CD14-positive monocyte (primary cell): ENCODE results near the gene MYH10. TPM values are rescaled to one million over a fixed set of nuclear protein-coding genes. Genes with fewer than 3 reads are reported as not detected.
A peak's percentile ranks its signal among the peaks of the same experiment; 100 is the strongest.

Experiments
- DNase-seq, 3 donors: peaks; one replicate each; pipeline ENCODE4 v3.0.0-alpha.2; 2011 to 2022
- H2AFZ ChIP-seq: 2 replicates; pipeline ENCODE4 v1.6.0; 2012; ENCODE audit warnings: mild to moderate bottlenecking, low read depth, low read length, inconsistent platforms; ENCODE audit not compliant: insufficient read depth, poor library complexity, severe bottlenecking
- H3K27ac ChIP-seq, 2 donors: 1 replicate in 1 of 2; 2 replicates in 1 of 2; pipeline ENCODE4 v1.5.1; 2012 to 2013; ENCODE audit warnings: low read length in 2 of 2, control low read depth in 1 of 2, inconsistent platforms in 1 of 2, low read depth in 1 of 2, mild to moderate bottlenecking in 1 of 2
- H3K27me3 ChIP-seq, 2 donors: one replicate each; pipeline versions ENCODE4 v1.6.0 to v1.6.1; 2011 to 2013; ENCODE audit warnings: low read length in 2 of 2; ENCODE audit not compliant: control insufficient read depth in 2 of 2, insufficient read depth in 2 of 2
- H3K36me3 ChIP-seq, 2 donors: replicated peaks in 1 of 2; 1 replicate in 1 of 2; 2 replicates in 1 of 2; pipeline versions ENCODE4 v1.5.1 to v1.6.1; 2012 to 2013; ENCODE audit warnings: low read length in 2 of 2, control low read depth in 1 of 2, inconsistent platforms in 1 of 2, mild to moderate bottlenecking in 1 of 2; ENCODE audit not compliant: insufficient read depth in 2 of 2, control insufficient read depth in 1 of 2
- H3K4me1 ChIP-seq, 2 donors: 1 replicate in 1 of 2; 2 replicates in 1 of 2; pipeline versions ENCODE4 v1.5.1 to v1.6.1; 2012 to 2013; ENCODE audit warnings: low read length in 2 of 2, control low read depth in 1 of 2, inconsistent platforms in 1 of 2, mild to moderate bottlenecking in 1 of 2, moderate library complexity in 1 of 2; ENCODE audit not compliant: insufficient read depth in 2 of 2, control insufficient read depth in 1 of 2
- H3K4me2 ChIP-seq: replicated peaks from 2 replicates; pipeline ENCODE3; 2012; ENCODE audit warnings: low read length, moderate library complexity, mild to moderate bottlenecking; ENCODE audit not compliant: poor library complexity, severe bottlenecking; ENCODE audit errors: extremely low read depth
- H3K4me3 ChIP-seq, 3 experiments: fragments of 200-600 bp in 1 of 3; sonication (generic) in 1 of 3; replicated peaks in 1 of 3; 1 replicate in 2 of 3; 2 replicates in 1 of 3; pipeline ENCODE4 v1.5.1; 2011 to 2013; ENCODE audit warnings: low read length in 3 of 3, mild to moderate bottlenecking in 3 of 3, control low read depth in 2 of 3, low read depth in 2 of 3, inconsistent platforms in 1 of 3, moderate library complexity in 1 of 3
- H3K79me2 ChIP-seq: 2 replicates; pipeline ENCODE4 v1.6.0; 2012; ENCODE audit warnings: mild to moderate bottlenecking, control low read depth, inconsistent platforms, low read length, moderate library complexity; ENCODE audit not compliant: insufficient read depth
- H3K9ac ChIP-seq: 2 replicates; pipeline ENCODE4 v1.6.0; 2017; ENCODE audit warnings: low read length, mild to moderate bottlenecking; ENCODE audit not compliant: insufficient read depth, poor library complexity, severe bottlenecking
- H3K9me3 ChIP-seq, 2 donors: replicated peaks in 1 of 2; 1 replicate in 1 of 2; 2 replicates in 1 of 2; pipeline versions ENCODE4 v1.5.1 to v1.6.1; 2012 to 2013; ENCODE audit warnings: low read length in 2 of 2, control low read depth in 1 of 2; ENCODE audit not compliant: control insufficient read depth in 1 of 2, insufficient read depth in 1 of 2
- H4K20me1 ChIP-seq: 2 replicates; pipeline ENCODE4 v1.6.0; 2012; ENCODE audit warnings: mild to moderate bottlenecking, low read length, control low read depth, moderate library complexity; ENCODE audit not compliant: insufficient read depth
- H3K27ac Mint-ChIP-seq, 7 donors: one replicate each; pipeline ENCODE4 v1.8.0; 2020; ENCODE audit warnings: mild to moderate bottlenecking in 7 of 7, mixed read lengths in 7 of 7, moderate library complexity in 6 of 7, inconsistent platforms in 2 of 7
- H3K27me3 Mint-ChIP-seq, 3 donors: one replicate each; pipeline ENCODE4 v1.8.0; 2021 to 2022; ENCODE audit warnings: low read depth in 3 of 3, mild to moderate bottlenecking in 3 of 3, mixed read lengths in 3 of 3, moderate library complexity in 3 of 3, inconsistent platforms in 1 of 3
- H3K36me3 Mint-ChIP-seq, 2 donors: one replicate each; pipeline ENCODE4 v1.8.0; 2020; ENCODE audit warnings: mixed read lengths in 2 of 2, inconsistent platforms in 1 of 2, mild to moderate bottlenecking in 1 of 2
- H3K4me1 Mint-ChIP-seq: one replicate; pipeline ENCODE4 v1.8.0; 2020; ENCODE audit warnings: mild to moderate bottlenecking, mixed read lengths
- H3K4me3 Mint-ChIP-seq, 2 donors: one replicate each; pipeline ENCODE4 v1.8.0; 2020; ENCODE audit warnings: mild to moderate bottlenecking in 2 of 2, mixed read lengths in 2 of 2, moderate library complexity in 1 of 2
- H3K9me3 Mint-ChIP-seq, 7 donors: one replicate each; pipeline ENCODE4 v1.8.0; 2020 to 2022; ENCODE audit warnings: mixed read lengths in 7 of 7, mild to moderate bottlenecking in 6 of 7, moderate library complexity in 6 of 7, inconsistent platforms in 2 of 7
- CTCF ChIP-seq: fragments of 200-600 bp; IDR thresholded peaks from one replicate; pipeline ENCODE4 v1.8.0; 2022; ENCODE audit warnings: antibody characterized with exemption, mild to moderate bottlenecking
- WGBS: methylation state at CpG from one replicate; pipeline ENCODE4 v1.1.5; 2013; ENCODE audit warnings: missing lambda C conversion rate; ENCODE audit not compliant: insufficient coverage; 5-methylcytosine and 5-hydroxymethylcytosine counted together
- intact Hi-C, 2 donors: fragments of 100-400 bp; cut with micrococcal nuclease; formaldehyde crosslinking; loops; one replicate each; pipeline versions ENCODE4 v1.15.0 to v1.15.1; 2023
- polyA plus RNA-seq, 3 donors: library from polyadenylated mRNA; depleted of rRNA in 1 of 3; unstranded in 2 of 3; stranded (reverse) in 1 of 3; fragments of 300-500 nt in 2 of 3; fragments of >200 nt in 1 of 3; fragmentation: Illumina TruSeq in 2 of 3; gene quantifications; 1 replicate in 2 of 3; 2 replicates in 1 of 3; pipeline ENCODE4 v1.2.3, GENCODE V29; 2012 to 2021

The MYH10 gene
- polyA plus RNA-seq, 3 donors, result 0.42 to 0.65 TPM; not detected in 1

DNA sequence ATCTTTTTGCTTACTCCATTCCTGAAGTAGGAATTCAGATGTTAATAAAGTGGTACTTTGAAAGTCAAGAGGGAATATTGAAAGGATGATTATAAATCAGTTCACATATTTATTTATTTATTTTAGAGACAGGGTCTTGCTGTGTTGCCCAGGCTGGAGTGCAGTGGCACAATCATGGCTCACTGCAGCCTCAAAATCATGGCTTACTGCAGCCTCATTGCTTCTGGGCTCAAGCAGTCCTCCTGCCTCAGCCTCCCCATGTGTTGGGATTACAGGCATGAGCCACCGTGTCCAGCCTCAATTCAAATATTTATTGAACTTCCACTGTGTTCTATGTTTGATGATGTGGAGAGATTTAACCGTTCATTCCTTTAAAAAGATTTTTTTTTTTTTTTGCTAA is 188.2 kb downstream of the MYH10 start:
- H3K27ac ChIP-seq, result no peak overlapping the region
- WGBS, result no CpG with 5 or more reads among the region's 2 CpGs
- H3K9me3 ChIP-seq, result no peaks in the 10 kb centered on the region
- peaks cover 97% of the 10 kb centered on the region for H4K20me1 ChIP-seq
- intact Hi-C loops, result loop anchor here in 1 of 2 donors (5.0 kb wide), 1 partner anchor 35 kb away; no protein-coding TSS in a partner anchor
- H3K36me3 ChIP-seq, result peaks cover 42 to 71% of the 10 kb centered on the region in 2 donors
- Mint-ChIP-seq H3K4me1 (peaks cover 29% of the 10 kb centered on the region), H3K4me3 (no peak overlapping the region), H3K36me3 (peaks cover 53 to 68% of the 10 kb centered on the region in 2 donors), H3K27ac (no peak overlapping the region), H3K9me3 (no peaks in the 10 kb centered on the region), H3K27me3 (peaks cover 0 to 2% (median 0%) of the 10 kb centered on the region in 3 donors)
- no peak overlapping the region for H3K4me2 ChIP-seq
- H3K79me2 ChIP-seq, result peaks cover 75% of the 10 kb centered on the region
- H2AFZ ChIP-seq, result no peak overlapping the region
- H3K9ac ChIP-seq, result no peak overlapping the region
- no peaks in the 10 kb centered on the region for H3K27me3 ChIP-seq
- no peak for TF ChIP-seq CTCF
- no peak for DNase-seq
- no peak overlapping the region for H3K4me3 ChIP-seq
- H3K4me1 ChIP-seq, result peaks cover 0 to 12% of the 10 kb centered on the region in 2 donors

GRCh38 chr17:8441690-8442089 is 188.8 kb downstream of the MYH10 start:
- intact Hi-C loops, result loop anchor here in 1 of 2 donors (5.0 kb wide), 1 partner anchor 34 kb away; no protein-coding TSS in a partner anchor

More at GRCh38 chr17:8441690-8442089, 188.8 kb downstream of the MYH10 start:
- no peak overlapping the region for H3K4me3 ChIP-seq
- Mint-ChIP-seq H3K27me3 (peaks cover 0 to 2% (median 0%) of the 10 kb centered on the region in 3 donors), H3K4me1 (peaks cover 32% of the 10 kb centered on the region), H3K36me3 (peaks cover 48 to 61% of the 10 kb centered on the region in 2 donors), H3K9me3 (no peaks in the 10 kb centered on the region), H3K27ac (peak overlapping the region in 4 of 7 donors; percentile 40 to 76 (median 50)), H3K4me3 (no peak overlapping the region)
- peaks cover 81% of the 10 kb centered on the region for H3K79me2 ChIP-seq
- no peaks in the 10 kb centered on the region for H3K27me3 ChIP-seq
- H2AFZ ChIP-seq, result no peak overlapping the region
- no peak overlapping the region for H3K4me2 ChIP-seq
- peaks cover 6 to 18% of the 10 kb centered on the region in 2 donors for H3K4me1 ChIP-seq
- peaks cover 39 to 65% of the 10 kb centered on the region in 2 donors for H3K36me3 ChIP-seq
- DNase-seq, result no peak
- no peak overlapping the region for H3K9ac ChIP-seq
- TF ChIP-seq CTCF, result no peak
- H3K9me3 ChIP-seq, result no peaks in the 10 kb centered on the region
- WGBS, result 86% methylated on average over 1 of the region's 2 CpGs
- peaks cover 95% of the 10 kb centered on the region for H4K20me1 ChIP-seq
- H3K27ac ChIP-seq, result peak overlapping the region in 1 of 2 donors; percentile 44
